ENCODE results near the gene HOMER2. TPM values are rescaled to one million over a fixed set of nuclear protein-coding genes. Genes with fewer than 3 reads are reported as not detected.

The HOMER2 gene
- total RNA-seq, 1 experiment from 2014 or later: 22.1 TPM

GRCh38 chr15:82802497-82802896, 150.0 kb downstream of the HOMER2 start:
- in situ Hi-C loops (cut with HindIII; ENCODE audit: low pct_unique_long_range_greater_than_20kb, low sequenced_read_pairs): loop anchor here (10.0 kb wide), 1 partner anchor 62 kb away; no protein-coding TSS in a partner anchor
- DNase-seq (ENCODE audit: low read depth): no peak

DNA sequence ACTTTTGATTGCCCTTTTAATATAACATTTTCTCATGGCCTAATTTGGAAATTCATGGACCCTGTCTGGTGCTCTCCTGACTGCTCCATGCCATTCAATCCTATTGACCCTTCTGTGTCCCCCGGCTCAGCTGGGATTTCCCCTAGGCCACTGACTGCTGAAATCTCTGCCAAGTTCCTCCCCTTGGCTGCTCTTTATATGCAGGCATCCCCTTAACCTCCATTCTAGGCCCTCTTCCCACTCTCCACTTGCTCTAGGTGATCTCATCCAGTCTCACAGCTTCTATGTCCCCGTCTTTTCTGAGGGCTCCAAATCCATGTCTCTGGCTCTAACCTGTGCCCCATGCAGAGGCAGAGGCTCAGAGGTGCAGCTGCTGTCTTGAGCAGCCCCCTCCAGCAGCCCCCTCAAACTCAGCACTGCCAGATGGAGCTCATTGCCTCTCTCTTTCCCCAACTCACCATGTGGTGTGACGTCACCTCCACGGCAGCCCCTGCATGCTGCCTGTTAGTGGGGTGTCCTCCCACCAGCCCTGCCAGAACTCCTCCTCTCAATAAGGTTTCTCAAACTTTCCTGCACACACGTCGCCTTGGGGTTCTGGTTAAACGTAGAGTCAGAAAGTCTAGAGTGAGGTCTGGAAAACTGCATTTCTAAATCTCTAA, 153.2 kb downstream of the HOMER2 start:
- in situ Hi-C loops (cut with HindIII; ENCODE audit: low pct_unique_long_range_greater_than_20kb, low sequenced_read_pairs): no loop called here
- no peak for DNase-seq (ENCODE audit: low read depth)

Other genes starting within 250 kb of the HOMER2 start
- 5.3 and 6.7 TPM in 2 replicates for gene AP3B2, start 242.8 kb downstream of the HOMER2 start, total RNA-seq (2014; rRNA removed; shearing (Covaris generic); ENCODE audit: low replicate concordance)
- gene FSD2, start 146.7 kb downstream of the HOMER2 start, total RNA-seq (2014; rRNA removed; shearing (Covaris generic); ENCODE audit: low replicate concordance): 0.34 TPM in 1 of 2 replicates, not detected in the other
- gene WHAMM, start 143.1 kb downstream of the HOMER2 start, total RNA-seq (2014; rRNA removed; shearing (Covaris generic); ENCODE audit: low replicate concordance): 5.4 and 7.0 TPM in 2 replicates
- gene RAMAC, start 33.5 kb upstream of the HOMER2 start, total RNA-seq (2014; rRNA removed; shearing (Covaris generic); ENCODE audit: low replicate concordance): 16.8 and 28.5 TPM in 2 replicates
- gene C15orf40, start 58.9 kb upstream of the HOMER2 start, total RNA-seq (2014; rRNA removed; shearing (Covaris generic); ENCODE audit: low replicate concordance): 37.6 and 51.0 TPM in 2 replicates
- 46.5 and 56.8 TPM in 2 replicates for gene BTBD1, start 114.5 kb upstream of the HOMER2 start, total RNA-seq (2014; rRNA removed; shearing (Covaris generic); ENCODE audit: low replicate concordance)
- not detected in 2 replicates for gene TM6SF1, start 154.9 kb upstream of the HOMER2 start, total RNA-seq (2014; rRNA removed; shearing (Covaris generic); ENCODE audit: low replicate concordance)

Measured in Caki2 (cell line).